22Rv1 (cell line): Measurements from ENCODE around the gene LENEP.
A peak's percentile ranks its signal among the peaks of the same experiment; 100 is the strongest.

Experiments
- H3K27ac ChIP-seq: fragments of 450-650 bp; 2 replicates; pipeline ENCODE4 v1.5.1; 2017
- CTCF ChIP-seq: fragments of 450-650 bp; IDR thresholded peaks from 2 replicates; pipeline ENCODE4 v1.5.1; 2017; ENCODE audit warnings: mild to moderate bottlenecking
- ZFX ChIP-seq: fragments of 450-650 bp; IDR thresholded peaks from 2 replicates; pipeline ENCODE4 v1.6.1; 2017; ENCODE audit warnings: antibody characterized with exemption, borderline replicate concordance

LENEP gene

GRCh38 chr1:154972517-154973343 lies 20.7 kb upstream of the LENEP start:
- TF ChIP-seq CTCF: no peak
- no peak for TF ChIP-seq ZFX
- peak overlapping the region; percentile 98 for H3K27ac ChIP-seq

- H3K27ac ChIP-seq: peak overlapping the region; percentile 98
- TF ChIP-seq ZFX (no peak), CTCF (peak; percentile 62)
Measured at GRCh38 chr1:154973344-154974101, 19.9 kb upstream of the LENEP start.

- TF ChIP-seq ZFX (no peak), CTCF (no peak)
- H3K27ac ChIP-seq: peak within 1 kb of the TSS; percentile 98
Measured at GRCh38 chr1:154974102-154974807, 19.1 kb upstream of the LENEP start, which contains the start of gene CKS1B. TSS of gene CKS1B (plus strand) at chr1:154974681. CDS start at chr1:154974746, 65 bp downstream.

- peak overlapping the region; percentile 98 for H3K27ac ChIP-seq
- TF ChIP-seq CTCF (no peak), ZFX (no peak)
Measured at GRCh38 chr1:154974808-154975408, 18.5 kb upstream of the LENEP start.

- peak overlapping the region; percentile 98 for H3K27ac ChIP-seq
- TF ChIP-seq CTCF (no peak), ZFX (no peak)
Measured at GRCh38 chr1:154975409-154976059, 17.9 kb upstream of the LENEP start.

GRCh38 chr1:154977762-154978161 lies 15.6 kb upstream of the LENEP start:
- peak overlapping the region; percentile 98; the same call in 1 of the 2 replicates for H3K27ac ChIP-seq

GRCh38 chr1:154978360-154978759 lies 15.0 kb upstream of the LENEP start:
- TF ChIP-seq ZFX: no peak
- no peak for TF ChIP-seq CTCF
- H3K27ac ChIP-seq: peak overlapping the region; percentile 98; the same call in 1 of the 2 replicates
